OCI-LY1 (cell line): Measurements from ENCODE around the gene MOB3C.

Source experiments
- EZH2 ChIP-seq: fragments of 200-600 bp; sonication (generic), shearing (Covaris generic); IDR thresholded peaks from 2 replicates; pipeline ENCODE4 v1.8.0; 2017; ENCODE audit warnings: borderline replicate concordance, mixed run types, mild to moderate bottlenecking, antibody characterized with exemption, low read length, moderate library complexity, mixed read lengths
- TF ChIP-seq, protein P1 (sequence below): fragments of 200-600 bp; sonication (generic), shearing (Covaris generic); IDR thresholded peaks from 2 replicates; pipeline ENCODE4 v1.5.1; 2017; ENCODE audit warnings: mild to moderate bottlenecking, antibody characterized with exemption, low read length, moderate library complexity, mixed read lengths

DNA sequence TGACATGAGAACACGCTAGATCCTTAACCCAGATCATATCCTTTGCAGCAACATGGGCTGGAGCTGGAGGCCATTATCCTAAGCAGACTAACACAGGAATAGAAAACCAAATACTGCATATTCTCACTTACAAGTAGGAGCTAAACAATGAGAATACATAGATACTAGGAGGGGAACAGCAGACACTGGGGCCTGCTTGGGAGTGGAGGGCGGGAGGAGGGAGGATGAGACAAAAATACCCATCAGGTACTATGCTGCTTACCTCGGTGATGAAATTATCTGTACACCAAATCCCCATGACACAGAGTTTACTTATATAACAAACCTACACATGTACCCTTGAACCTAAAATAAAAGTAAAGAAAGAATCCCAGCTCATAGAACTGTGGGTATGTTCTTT lies 1.2 kb upstream of the MOB3C start:
- TF ChIP-seq EZH2, result no peak
- TF ChIP-seq, protein P1, sequence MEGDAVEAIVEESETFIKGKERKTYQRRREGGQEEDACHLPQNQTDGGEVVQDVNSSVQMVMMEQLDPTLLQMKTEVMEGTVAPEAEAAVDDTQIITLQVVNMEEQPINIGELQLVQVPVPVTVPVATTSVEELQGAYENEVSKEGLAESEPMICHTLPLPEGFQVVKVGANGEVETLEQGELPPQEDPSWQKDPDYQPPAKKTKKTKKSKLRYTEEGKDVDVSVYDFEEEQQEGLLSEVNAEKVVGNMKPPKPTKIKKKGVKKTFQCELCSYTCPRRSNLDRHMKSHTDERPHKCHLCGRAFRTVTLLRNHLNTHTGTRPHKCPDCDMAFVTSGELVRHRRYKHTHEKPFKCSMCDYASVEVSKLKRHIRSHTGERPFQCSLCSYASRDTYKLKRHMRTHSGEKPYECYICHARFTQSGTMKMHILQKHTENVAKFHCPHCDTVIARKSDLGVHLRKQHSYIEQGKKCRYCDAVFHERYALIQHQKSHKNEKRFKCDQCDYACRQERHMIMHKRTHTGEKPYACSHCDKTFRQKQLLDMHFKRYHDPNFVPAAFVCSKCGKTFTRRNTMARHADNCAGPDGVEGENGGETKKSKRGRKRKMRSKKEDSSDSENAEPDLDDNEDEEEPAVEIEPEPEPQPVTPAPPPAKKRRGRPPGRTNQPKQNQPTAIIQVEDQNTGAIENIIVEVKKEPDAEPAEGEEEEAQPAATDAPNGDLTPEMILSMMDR, result no peak
